WI38 (cell line): Measurements from ENCODE around the gene ARHGAP44.

ENCODE experiments used
- H3K4me3 ChIP-seq: 2 replicates; pipeline ENCODE4 v1.5.1; 2011; ENCODE audit warnings: low read depth, mild to moderate bottlenecking, control low read depth, low read length
- TF ChIP-seq, protein P1 (sequence below): IDR thresholded peaks from 2 replicates; pipeline ENCODE4 v1.5.1; 2012; ENCODE audit warnings: low read depth, mild to moderate bottlenecking, control low read depth, low read length

ARHGAP44 gene, protein sequence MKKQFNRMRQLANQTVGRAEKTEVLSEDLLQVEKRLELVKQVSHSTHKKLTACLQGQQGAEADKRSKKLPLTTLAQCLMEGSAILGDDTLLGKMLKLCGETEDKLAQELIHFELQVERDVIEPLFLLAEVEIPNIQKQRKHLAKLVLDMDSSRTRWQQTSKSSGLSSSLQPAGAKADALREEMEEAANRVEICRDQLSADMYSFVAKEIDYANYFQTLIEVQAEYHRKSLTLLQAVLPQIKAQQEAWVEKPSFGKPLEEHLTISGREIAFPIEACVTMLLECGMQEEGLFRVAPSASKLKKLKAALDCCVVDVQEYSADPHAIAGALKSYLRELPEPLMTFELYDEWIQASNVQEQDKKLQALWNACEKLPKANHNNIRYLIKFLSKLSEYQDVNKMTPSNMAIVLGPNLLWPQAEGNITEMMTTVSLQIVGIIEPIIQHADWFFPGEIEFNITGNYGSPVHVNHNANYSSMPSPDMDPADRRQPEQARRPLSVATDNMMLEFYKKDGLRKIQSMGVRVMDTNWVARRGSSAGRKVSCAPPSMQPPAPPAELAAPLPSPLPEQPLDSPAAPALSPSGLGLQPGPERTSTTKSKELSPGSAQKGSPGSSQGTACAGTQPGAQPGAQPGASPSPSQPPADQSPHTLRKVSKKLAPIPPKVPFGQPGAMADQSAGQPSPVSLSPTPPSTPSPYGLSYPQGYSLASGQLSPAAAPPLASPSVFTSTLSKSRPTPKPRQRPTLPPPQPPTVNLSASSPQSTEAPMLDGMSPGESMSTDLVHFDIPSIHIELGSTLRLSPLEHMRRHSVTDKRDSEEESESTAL

DNA sequence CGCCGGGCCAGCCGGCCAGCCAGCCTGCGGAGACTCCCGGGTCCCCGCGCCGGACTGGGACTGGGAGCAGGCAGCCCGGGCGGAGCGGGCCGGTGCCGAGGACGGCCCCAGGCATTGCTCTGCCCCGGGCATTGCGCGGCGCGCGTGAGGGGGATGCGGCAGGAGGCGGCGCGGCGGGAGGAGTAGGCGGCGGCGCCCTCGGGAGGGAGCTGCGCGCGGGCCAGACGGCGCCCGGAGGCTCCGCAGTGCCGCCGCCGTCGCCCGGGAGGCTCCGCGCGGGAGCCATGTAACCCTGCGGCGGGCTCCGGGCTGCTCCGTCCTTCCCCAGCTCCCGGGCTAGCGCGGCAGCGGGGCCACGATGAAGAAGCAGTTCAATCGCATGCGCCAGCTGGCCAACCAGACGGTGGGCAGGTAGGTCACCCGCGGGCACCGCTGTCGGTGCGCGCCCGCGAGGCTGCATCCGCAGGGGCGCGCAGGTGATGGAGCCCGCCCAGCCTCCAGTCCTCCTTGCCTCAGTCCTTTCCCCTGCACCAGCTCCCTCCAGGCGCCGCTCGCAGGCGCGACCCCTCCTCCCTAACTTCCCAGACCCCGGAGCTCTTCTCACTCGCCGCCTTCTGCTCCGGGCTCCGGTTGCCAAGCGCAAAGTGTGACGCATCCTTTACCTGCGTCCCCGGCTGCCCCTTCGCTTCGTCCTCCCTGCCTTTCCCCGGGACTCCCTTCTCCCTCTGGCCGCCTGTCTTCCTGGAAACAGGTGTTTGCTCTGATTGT is at the start of gene ARHGAP44:
TSS of gene ARHGAP44 (plus strand) at position 18 of the 768 bp plus-strand sequence. CDS start at position 359, 341 bp downstream.
- TF ChIP-seq, protein P1, sequence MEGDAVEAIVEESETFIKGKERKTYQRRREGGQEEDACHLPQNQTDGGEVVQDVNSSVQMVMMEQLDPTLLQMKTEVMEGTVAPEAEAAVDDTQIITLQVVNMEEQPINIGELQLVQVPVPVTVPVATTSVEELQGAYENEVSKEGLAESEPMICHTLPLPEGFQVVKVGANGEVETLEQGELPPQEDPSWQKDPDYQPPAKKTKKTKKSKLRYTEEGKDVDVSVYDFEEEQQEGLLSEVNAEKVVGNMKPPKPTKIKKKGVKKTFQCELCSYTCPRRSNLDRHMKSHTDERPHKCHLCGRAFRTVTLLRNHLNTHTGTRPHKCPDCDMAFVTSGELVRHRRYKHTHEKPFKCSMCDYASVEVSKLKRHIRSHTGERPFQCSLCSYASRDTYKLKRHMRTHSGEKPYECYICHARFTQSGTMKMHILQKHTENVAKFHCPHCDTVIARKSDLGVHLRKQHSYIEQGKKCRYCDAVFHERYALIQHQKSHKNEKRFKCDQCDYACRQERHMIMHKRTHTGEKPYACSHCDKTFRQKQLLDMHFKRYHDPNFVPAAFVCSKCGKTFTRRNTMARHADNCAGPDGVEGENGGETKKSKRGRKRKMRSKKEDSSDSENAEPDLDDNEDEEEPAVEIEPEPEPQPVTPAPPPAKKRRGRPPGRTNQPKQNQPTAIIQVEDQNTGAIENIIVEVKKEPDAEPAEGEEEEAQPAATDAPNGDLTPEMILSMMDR: no peak

DNA sequence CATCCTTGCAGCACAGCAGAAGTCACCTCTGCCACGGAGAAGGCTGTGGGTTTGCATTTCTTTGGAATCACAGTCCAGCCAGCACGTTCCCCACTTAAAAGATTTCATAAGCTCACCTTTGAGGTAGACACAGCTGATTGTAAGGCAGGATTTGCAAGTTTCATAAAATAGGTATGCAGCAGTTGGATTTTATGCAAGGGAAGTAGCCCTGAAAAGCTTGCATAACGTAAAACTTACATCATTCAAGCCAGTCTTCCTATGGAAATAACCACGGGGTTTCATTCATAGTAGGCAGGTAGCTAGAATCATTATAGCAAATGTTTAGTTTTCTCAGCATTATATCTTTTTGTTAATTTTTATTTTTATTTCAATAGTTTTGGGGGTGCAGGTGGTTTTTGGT is 49.8 kb upstream of the ARHGAP44 start:
- no peak overlapping the region for H3K4me3 ChIP-seq
- TF ChIP-seq, protein P1: no peak

More for the DNA sequence above, at the start of gene ARHGAP44:
- H3K4me3 ChIP-seq: peak within 1 kb of the TSS; percentile 63

DNA sequence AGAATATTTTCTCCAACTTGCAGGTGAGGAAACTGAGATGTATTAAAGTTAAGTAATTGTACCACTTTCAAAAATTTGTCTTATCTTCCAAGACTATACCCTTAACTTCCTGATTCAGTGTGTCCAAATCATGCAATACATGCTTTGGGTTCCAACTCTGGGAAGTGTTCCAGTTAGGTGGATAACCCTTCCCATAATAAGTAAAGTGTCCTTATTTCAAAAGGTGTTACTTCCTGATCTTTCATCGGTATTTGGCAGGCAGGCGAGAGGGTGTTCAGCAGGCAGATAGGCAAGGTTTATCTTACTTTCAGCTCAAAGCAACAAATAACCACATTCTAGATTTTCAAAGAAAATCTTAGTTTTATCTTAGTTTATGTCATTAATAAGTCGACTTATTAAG is 46.3 kb upstream of the ARHGAP44 start:
- no peak overlapping the region for H3K4me3 ChIP-seq
- TF ChIP-seq, protein P1: no peak

DNA sequence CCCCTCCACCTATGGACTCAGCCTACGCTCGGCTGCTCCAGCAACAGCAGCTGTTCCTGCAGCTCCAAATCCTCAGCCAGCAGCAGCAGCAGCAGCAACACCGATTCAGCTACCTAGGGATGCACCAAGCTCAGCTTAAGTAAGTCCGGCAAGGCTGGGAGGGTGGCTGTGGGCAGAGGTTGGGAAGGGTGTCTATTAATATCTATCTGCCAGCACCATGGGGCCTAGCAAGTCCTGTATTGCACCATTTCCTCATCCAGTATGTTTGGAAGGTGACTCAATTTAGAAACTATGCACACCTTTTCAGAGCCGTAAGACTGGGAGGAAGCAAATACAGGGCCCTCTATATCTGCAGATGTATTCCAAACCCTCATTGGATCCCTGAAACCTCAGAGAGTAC is 45.0 kb upstream of the ARHGAP44 start:
- no peak overlapping the region for H3K4me3 ChIP-seq
- TF ChIP-seq, protein P1: no peak

DNA sequence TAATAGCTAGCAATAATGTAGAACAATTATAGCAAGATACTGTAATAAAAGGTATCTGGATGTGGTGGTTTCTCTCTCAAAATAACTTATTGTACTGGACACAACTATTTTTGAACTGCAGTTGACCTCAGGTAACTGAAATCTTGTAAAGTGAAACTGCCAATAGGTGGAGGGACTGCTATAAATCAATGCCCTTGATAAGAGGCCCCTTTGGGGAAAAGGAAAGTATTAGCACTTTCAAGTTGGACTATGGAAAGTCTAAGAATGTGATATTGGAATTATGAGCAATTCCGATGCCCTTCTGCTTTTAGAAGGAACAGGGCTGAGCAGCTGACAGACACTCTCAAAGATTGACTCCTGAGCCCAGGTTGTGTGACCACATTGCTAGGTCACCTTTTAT is 44.5 kb upstream of the ARHGAP44 start:
- H3K4me3 ChIP-seq: no peak overlapping the region
- TF ChIP-seq, protein P1: no peak

DNA sequence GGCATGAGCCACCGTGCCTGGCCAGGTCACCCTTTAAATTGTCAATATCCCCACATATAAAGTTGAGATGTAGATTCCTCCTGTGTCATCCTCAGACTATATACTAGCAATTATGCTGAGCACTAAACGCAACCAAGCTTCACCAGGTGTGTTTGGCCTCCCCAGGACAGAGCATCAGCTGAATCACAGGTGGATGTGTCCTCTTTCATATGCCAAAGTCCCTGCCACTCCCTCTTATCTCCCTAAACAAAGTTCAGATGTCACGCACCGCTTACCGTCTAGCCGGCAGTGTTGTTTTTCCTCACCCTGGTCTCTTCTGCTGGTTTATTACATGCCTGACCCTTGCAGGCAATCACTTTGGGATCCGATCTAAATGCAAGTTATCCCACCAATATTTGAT is 43.8 kb upstream of the ARHGAP44 start:
- no peak overlapping the region for H3K4me3 ChIP-seq
- TF ChIP-seq, protein P1: no peak
